Thymus (tissue), 11 donors: ENCODE data around the gene CD63. TPM values are rescaled to one million over a fixed set of nuclear protein-coding genes. Genes with fewer than 3 reads are reported as not detected.
A peak's percentile ranks its signal among the peaks of the same experiment; 100 is the strongest.

Source experiments
- DNase-seq, 9 donors: peaks; one replicate each; pipeline ENCODE4 v3.0.0-alpha.2; 2013; ENCODE audit warnings: low spot score in 9 of 9, low read depth in 6 of 9, missing footprints in 1 of 9
- H3K27ac ChIP-seq, 2 donors: one replicate each; pipeline ENCODE4 v1.5.1; 2013; ENCODE audit warnings: control low read depth in 1 of 2, low read depth in 1 of 2, low read length in 1 of 2, mild to moderate bottlenecking in 1 of 2, moderate library complexity in 1 of 2
- H3K27me3 ChIP-seq, 2 donors: one replicate each; pipeline ENCODE4 v1.5.1; 2013; ENCODE audit warnings: low read length in 1 of 2; ENCODE audit not compliant: control insufficient read depth in 2 of 2, insufficient read depth in 1 of 2
- H3K36me3 ChIP-seq, 2 donors: one replicate each; pipeline ENCODE4 v1.5.1; 2013; ENCODE audit warnings: low read length in 1 of 2, mild to moderate bottlenecking in 1 of 2, moderate library complexity in 1 of 2; ENCODE audit not compliant: control insufficient read depth in 2 of 2, insufficient read depth in 2 of 2
- H3K4me1 ChIP-seq, 2 donors: one replicate each; pipeline ENCODE4 v1.5.1; 2013; ENCODE audit warnings: low read length in 2 of 2; ENCODE audit not compliant: control insufficient read depth in 2 of 2, insufficient read depth in 2 of 2
- H3K4me3 ChIP-seq, 2 donors: one replicate each; pipeline ENCODE4 v1.5.1; 2013; ENCODE audit warnings: low read length in 2 of 2, control low read depth in 1 of 2, mild to moderate bottlenecking in 1 of 2
- H3K9me3 ChIP-seq, 2 donors: one replicate each; pipeline ENCODE4 v1.5.1; 2013; ENCODE audit warnings: low read length in 1 of 2, mild to moderate bottlenecking in 1 of 2; ENCODE audit not compliant: control insufficient read depth in 2 of 2, insufficient read depth in 1 of 2
- whole genome bisulfite sequencing: extraction: QIAGEN DNeasy Blood & Tissue Kit; methylation state at CpG from one replicate; pipeline ENCODE4 v1.1.7; 2013; 5-methylcytosine and 5-hydroxymethylcytosine counted together
- polyA plus RNA-seq: library from polyadenylated mRNA; stranded (reverse); fragments of 200-250 nt; gene quantifications from one replicate; pipeline ENCODE4 v1.2.3, GENCODE V29; 2013
- total RNA-seq: library from RNA; stranded (reverse); fragments of 120-200 nt; gene quantifications from one replicate; pipeline ENCODE4 v1.2.4, GENCODE V29; 2013
- donor health status: healthy.

Gene CD63
- total and polyA plus RNA-seq, 2 donors, result 221 to 598 TPM

GRCh38 chr12:55736076-55736475 lies 7.3 kb upstream of the CD63 start:
- Histone ChIP-seq H3K4me1 (peaks cover 7 to 24% of the 10 kb centered on the region in 2 donors), H3K27me3 (no peaks in the 10 kb centered on the region), H3K9me3 (no peaks in the 10 kb centered on the region), H3K27ac (no peak overlapping the region), H3K36me3 (no peaks in the 10 kb centered on the region), H3K4me3 (no peak overlapping the region)
- 97% methylated on average over 3 of the region's 3 CpGs for WGBS
- DNase-seq, result no peak

GRCh38 chr12:55734595-55734994 lies 5.8 kb upstream of the CD63 start:
- no peak for DNase-seq
- no peak overlapping the region for H3K27ac ChIP-seq
- H3K27me3 ChIP-seq, result no peaks in the 10 kb centered on the region
- H3K4me1 ChIP-seq, result peaks cover 9 to 38% of the 10 kb centered on the region in 2 donors
- no peaks in the 10 kb centered on the region for H3K9me3 ChIP-seq
- WGBS, result 97% methylated on average over 3 of the region's 3 CpGs
- no peak overlapping the region for H3K4me3 ChIP-seq
- no peaks in the 10 kb centered on the region for H3K36me3 ChIP-seq

- Histone ChIP-seq H3K4me3 (no peak overlapping the region), H3K27me3 (no peaks in the 10 kb centered on the region), H3K27ac (no peak overlapping the region), H3K36me3 (no peaks in the 10 kb centered on the region), H3K4me1 (peaks cover 9 to 44% of the 10 kb centered on the region in 2 donors), H3K9me3 (no peaks in the 10 kb centered on the region)
- 93% methylated on average over 2 of the region's 2 CpGs for WGBS
- no peak for DNase-seq
Measured at GRCh38 chr12:55733858-55734257, 5.0 kb upstream of the CD63 start.

- H3K4me3 ChIP-seq, result no peak overlapping the region
- H3K4me1 ChIP-seq, result peaks cover 13 to 43% of the 10 kb centered on the region in 2 donors
- no peak overlapping the region for H3K27ac ChIP-seq
- no peak for DNase-seq
- no peaks in the 10 kb centered on the region for H3K9me3 ChIP-seq
- H3K27me3 ChIP-seq, result peaks cover 0 to 7% of the 10 kb centered on the region in 2 donors
- H3K36me3 ChIP-seq, result no peaks in the 10 kb centered on the region
- WGBS, result 96% methylated on average over 14 of the region's 14 CpGs
Measured at GRCh38 chr12:55733021-55733555, 4.3 kb upstream of the CD63 start.

- H3K4me1 ChIP-seq, result peaks cover 7 to 43% of the 10 kb centered on the region in 2 donors
- H3K27ac ChIP-seq, result peak overlapping the region in 1 of 2 donors; percentile 55
- H3K9me3 ChIP-seq, result no peaks in the 10 kb centered on the region
- no peak for DNase-seq
- peaks cover 0 to 12% of the 10 kb centered on the region in 2 donors for H3K27me3 ChIP-seq
- 95% methylated on average over 4 of the region's 4 CpGs for WGBS
- H3K36me3 ChIP-seq, result no peaks in the 10 kb centered on the region
- no peak overlapping the region for H3K4me3 ChIP-seq
Measured at GRCh38 chr12:55732288-55732687, 3.5 kb upstream of the CD63 start.

GRCh38 chr12:55729819-55730818 lies 1.3 kb upstream of the CD63 start:
- H3K27ac ChIP-seq, result peak overlapping the region; percentile 91 to 93
- peaks cover 7 to 40% of the 10 kb centered on the region in 2 donors for H3K4me1 ChIP-seq
- WGBS, result 3% methylated on average over 19 of the region's 19 CpGs
- peak overlapping the region; percentile 67 to 73 for H3K4me3 ChIP-seq
- H3K27me3 ChIP-seq, result peaks cover 0 to 12% of the 10 kb centered on the region in 2 donors
- peaks cover 0 to 5% of the 10 kb centered on the region in 2 donors for H3K36me3 ChIP-seq
- DNase-seq, result peak in 3 of 9 donors; percentile 47 to 71 (median 54)
- H3K9me3 ChIP-seq, result no peaks in the 10 kb centered on the region

GRCh38 chr12:55728186-55728938 lies 447 bp downstream of the CD63 start:
- Histone ChIP-seq H3K27ac (peak overlapping the region; percentile 83 to 91), H3K4me1 (peaks cover 7 to 50% of the 10 kb centered on the region in 2 donors), H3K9me3 (peaks cover 0 to 6% of the 10 kb centered on the region in 2 donors), H3K4me3 (peak overlapping the region; percentile 67 to 73), H3K36me3 (peaks cover 10 to 20% of the 10 kb centered on the region in 2 donors), H3K27me3 (peaks cover 0 to 12% of the 10 kb centered on the region in 2 donors)
- peak in 1 of 9 donors; percentile 31 for DNase-seq
- 1% methylated on average over 61 of the region's 61 CpGs for WGBS

GRCh38 chr12:55727643-55728185 lies 1.1 kb downstream of the CD63 start:
- 71% methylated on average over 9 of the region's 9 CpGs for WGBS
- H3K4me1 ChIP-seq, result peaks cover 7 to 50% of the 10 kb centered on the region in 2 donors

More at GRCh38 chr12:55727643-55728185, 1.1 kb downstream of the CD63 start:
- peaks cover 0 to 12% of the 10 kb centered on the region in 2 donors for H3K27me3 ChIP-seq
- peak overlapping the region; percentile 67 to 73 for H3K4me3 ChIP-seq
- H3K27ac ChIP-seq, result peak overlapping the region; percentile 83 to 91
- no peak for DNase-seq
- H3K36me3 ChIP-seq, result peaks cover 10 to 20% of the 10 kb centered on the region in 2 donors
- peaks cover 0 to 6% of the 10 kb centered on the region in 2 donors for H3K9me3 ChIP-seq
